Heart left ventricle (tissue), 13 donors: ENCODE data around the gene GPR87.

Experiments used
- POLR2A ChIP-seq, 2 donors: fragments of 450-650 bp; IDR thresholded peaks; one replicate each; pipeline ENCODE4 v1.6.1; 2017; ENCODE audit warnings: antibody characterized with exemption in 2 of 2, mild to moderate bottlenecking in 2 of 2, moderate library complexity in 2 of 2
- TF ChIP-seq, protein P1 (sequence below), 12 donors: fragments of 200-600 bp; sonication (generic) in 4 of 12; IDR thresholded peaks; one replicate each; pipeline versions ENCODE4 v1.5.0 to v1.8.0; 2018 to 2022; ENCODE audit warnings: antibody characterized with exemption in 12 of 12, mild to moderate bottlenecking in 5 of 12
- donor health status: ischemic (EF 13 %, LVEDD 7.1; RV severe dilation, severe dysfunction).
- donor health status: DM: no; HTN: yes; CAD: no.
- donor health status: DM: no; HTN: no; CAD: no.
- donor health status: ischemic (EF 25% LVEDD 6.9; RV normal size, moderate dysfunction).
- donor health status: ischemic (EF 25% LVEDD 5.7; RV mildly dilated, moderate dysfunction).
- donor health status: ischemic (EF 35%, LVEDD 5.7; RV mildly dilated, moderate dysfunction).
- donor health status: nonischemic (EF 11% LVEDD 7.7; RV severe dilation, severe dysfunction).
- donor health status: DM: yes; HTN: yes; CAD: no.
- donor health status: PGD.
- donor health status: ischemic (EF 29% LVEDD 5.4; RV normal size, mild dysfunction).
- donor health status: nonischemic (EF 23%, LVEDD 6.1; RV moderate dilation, normal function).

DNA sequence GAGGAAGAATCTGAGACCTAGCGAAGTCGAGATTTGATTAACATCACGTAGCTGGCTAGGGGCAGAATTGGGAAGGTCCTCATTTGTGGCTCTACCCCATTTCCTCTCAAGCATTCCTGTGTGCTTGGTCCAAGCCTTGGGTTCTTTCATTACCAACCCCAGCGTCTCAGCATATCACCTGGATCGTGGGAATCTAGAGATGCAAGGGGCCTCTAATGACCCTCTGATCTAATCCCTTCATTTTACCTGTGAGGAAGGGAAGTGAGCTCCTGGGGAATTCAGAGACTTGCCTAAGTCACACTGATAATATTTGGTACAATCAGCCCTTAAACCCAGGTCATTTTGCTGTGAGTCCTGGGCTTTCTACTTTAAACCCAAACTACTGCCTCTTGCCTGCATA, 2.0 kb downstream of the GPR87 start:
- TF ChIP-seq, protein P1, sequence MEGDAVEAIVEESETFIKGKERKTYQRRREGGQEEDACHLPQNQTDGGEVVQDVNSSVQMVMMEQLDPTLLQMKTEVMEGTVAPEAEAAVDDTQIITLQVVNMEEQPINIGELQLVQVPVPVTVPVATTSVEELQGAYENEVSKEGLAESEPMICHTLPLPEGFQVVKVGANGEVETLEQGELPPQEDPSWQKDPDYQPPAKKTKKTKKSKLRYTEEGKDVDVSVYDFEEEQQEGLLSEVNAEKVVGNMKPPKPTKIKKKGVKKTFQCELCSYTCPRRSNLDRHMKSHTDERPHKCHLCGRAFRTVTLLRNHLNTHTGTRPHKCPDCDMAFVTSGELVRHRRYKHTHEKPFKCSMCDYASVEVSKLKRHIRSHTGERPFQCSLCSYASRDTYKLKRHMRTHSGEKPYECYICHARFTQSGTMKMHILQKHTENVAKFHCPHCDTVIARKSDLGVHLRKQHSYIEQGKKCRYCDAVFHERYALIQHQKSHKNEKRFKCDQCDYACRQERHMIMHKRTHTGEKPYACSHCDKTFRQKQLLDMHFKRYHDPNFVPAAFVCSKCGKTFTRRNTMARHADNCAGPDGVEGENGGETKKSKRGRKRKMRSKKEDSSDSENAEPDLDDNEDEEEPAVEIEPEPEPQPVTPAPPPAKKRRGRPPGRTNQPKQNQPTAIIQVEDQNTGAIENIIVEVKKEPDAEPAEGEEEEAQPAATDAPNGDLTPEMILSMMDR (IDR thresholded peaks at IDR 0.05), result no peak
- TF ChIP-seq POLR2A (IDR thresholded peaks at IDR 0.05), result no peak
